HCT116 (cell line): ENCODE results near the gene AK2. TPM values are rescaled to one million over a fixed set of nuclear protein-coding genes. Genes with fewer than 3 reads are reported as not detected.

ENCODE experiments used
- ATAC-seq: fragments of 200-7000 bp; cut with Tn5 transposase; 2 replicates; pipeline ENCODE4 v1.9.1; 2020; ENCODE audit warnings: mild to moderate bottlenecking, moderate library complexity
- BruUV-seq: library from RNA; stranded (reverse); fragments of 400-500 nt; replicated peaks from 2 replicates; lab custom pipeline; 2021; lab: Mats Ljungman, UMichigan
- CTCF ChIA-PET: fragments of 300-600 bp; sonication (Branson Sonifier 250); formaldehyde crosslinking; loops from one replicate; lab custom pipeline; 2021; ENCODE audit warnings: antibody characterized with exemption; lab: Charles Lee
- POLR2A ChIA-PET: fragments of 300-600, 350-600 bp; sonication (Branson Sonifier 250); formaldehyde crosslinking; loops from one replicate; lab custom pipeline; 2021; ENCODE audit warnings: antibody characterized with exemption; lab: Charles Lee
- RAD21 ChIA-PET, 2 experiments: fragments of 300-600 bp; sonication (Branson Sonifier 250); formaldehyde crosslinking; loops; one replicate each; lab custom pipeline; 2023; ENCODE audit warnings: low total read pairs in 2 of 2; ENCODE audit not compliant: uncharacterized antibody in 2 of 2, unreplicated experiment in 2 of 2, low non-redundant PET in 1 of 2; lab: Charles Lee
- DNase-seq: peaks from one replicate; pipeline ENCODE4 v3.0.0-alpha.2; 2010; ENCODE audit warnings: low read depth, low spot score
- H2AFZ ChIP-seq: fragments of 200-600 bp; shearing (Covaris generic), sonication (generic); 2 replicates; pipeline ENCODE4 v1.6.1; 2017; ENCODE audit warnings: low read depth, mixed run types, mixed read lengths, antibody characterized with exemption, low read length; ENCODE audit not compliant: poor library complexity, severe bottlenecking
- H3K27ac ChIP-seq: 2 replicates; pipeline ENCODE4 v1.5.1; 2012; ENCODE audit warnings: low read depth, low read length
- H3K27me3 ChIP-seq: fragments of 200-600 bp; sonication (generic); 2 replicates; pipeline ENCODE4 v1.6.1; 2016; ENCODE audit warnings: mixed run types, low read length, mixed read lengths; ENCODE audit not compliant: insufficient read depth
- H3K36me3 ChIP-seq, 2 experiments: fragments of 200-500 bp in 1 of 2; fragments of 200-600 bp in 1 of 2; sonication (Bioruptor generic) in 1 of 2; sonication (generic) in 1 of 2; 2 replicates each; pipeline versions ENCODE4 v1.5.1 to v1.6.1; 2014 to 2016; ENCODE audit warnings: low read length in 2 of 2, inconsistent platforms in 1 of 2, mixed read lengths in 1 of 2, mixed run types in 1 of 2; ENCODE audit not compliant: insufficient read depth in 2 of 2, control insufficient read depth in 1 of 2
- H3K4me1 ChIP-seq, 2 experiments: fragments of 200-600 bp in 1 of 2; sonication (generic) in 1 of 2; 2 replicates each; pipeline versions ENCODE4 v1.5.1 to v1.6.1; 2012 to 2017; ENCODE audit warnings: low read length in 2 of 2, inconsistent platforms in 1 of 2, mild to moderate bottlenecking in 1 of 2, mixed read lengths in 1 of 2, mixed run types in 1 of 2, moderate library complexity in 1 of 2; ENCODE audit not compliant: insufficient read depth in 2 of 2, control insufficient read depth in 1 of 2
- H3K4me2 ChIP-seq: fragments of 200-600 bp; sonication (generic); 2 replicates; pipeline ENCODE4 v1.6.1; 2017; ENCODE audit warnings: mixed run types, low read length, mixed read lengths
- H3K4me3 ChIP-seq, 2 experiments: fragments of 200-600 bp in 1 of 2; sonication (generic) in 1 of 2; replicated peaks in 1 of 2; 2 replicates each; pipeline ENCODE4 v1.5.1; 2011 to 2016; ENCODE audit warnings: low read length in 2 of 2, control low read depth in 1 of 2, low read depth in 1 of 2, mild to moderate bottlenecking in 1 of 2, mixed read lengths in 1 of 2, mixed run types in 1 of 2
- H3K79me2 ChIP-seq: fragments of 200-600 bp; sonication (generic); 2 replicates; pipeline ENCODE4 v1.6.1; 2017; ENCODE audit warnings: mild to moderate bottlenecking, mixed run types, low read length, moderate library complexity, mixed read lengths; ENCODE audit not compliant: insufficient read depth
- H3K9ac ChIP-seq: fragments of 200-600 bp; sonication (generic); 2 replicates; pipeline ENCODE4 v1.6.1; 2016; ENCODE audit warnings: low read length, mixed read lengths
- H3K9me2 ChIP-seq: fragments of 200-600 bp; sonication (generic), shearing (Covaris generic); 2 replicates; pipeline ENCODE4 v1.6.1; 2017; ENCODE audit warnings: mixed run types, mild to moderate bottlenecking, moderate library complexity; ENCODE audit not compliant: insufficient read depth
- H3K9me3 ChIP-seq, 2 experiments: fragments of 200-500 bp in 1 of 2; fragments of 200-600 bp in 1 of 2; sonication (Bioruptor generic) in 1 of 2; sonication (generic) in 1 of 2; 2 replicates each; pipeline ENCODE4 v1.6.1; 2014 to 2017; ENCODE audit warnings: low read length in 2 of 2, mixed read lengths in 2 of 2, inconsistent platforms in 1 of 2, low read depth in 1 of 2, mild to moderate bottlenecking in 1 of 2, mixed run types in 1 of 2, moderate library complexity in 1 of 2; ENCODE audit not compliant: control insufficient read depth in 1 of 2, insufficient read depth in 1 of 2
- H4K20me1 ChIP-seq: fragments of 200-600 bp; sonication (generic), shearing (Covaris generic); 2 replicates; pipeline ENCODE4 v1.6.1; 2017; ENCODE audit warnings: mixed run types, mild to moderate bottlenecking, moderate library complexity; ENCODE audit not compliant: insufficient read depth
- ATF3 ChIP-seq: IDR thresholded peaks from 2 replicates; pipeline ENCODE4 v1.6.1; 2012
- EZH2 ChIP-seq: fragments of 200-600 bp; sonication (generic); IDR thresholded peaks from 2 replicates; pipeline ENCODE4 v1.6.1; 2017; ENCODE audit warnings: antibody characterized with exemption, mixed run types
- EZH2phosphoT487 ChIP-seq: fragments of 200-600 bp; IDR thresholded peaks from 2 replicates; pipeline ENCODE4 v1.6.1; 2018; ENCODE audit warnings: antibody characterized with exemption, borderline replicate concordance
- JUND ChIP-seq: IDR thresholded peaks from 2 replicates; pipeline ENCODE4 v1.6.1; 2012
- MAX ChIP-seq: IDR thresholded peaks from 2 replicates; pipeline ENCODE4 v1.6.1; 2012
- POLR2AphosphoS5 ChIP-seq: IDR thresholded peaks from 2 replicates; pipeline ENCODE4 v1.6.1; 2011; ENCODE audit warnings: mild to moderate bottlenecking, low read depth, low read length, moderate library complexity
- SIN3A ChIP-seq: IDR thresholded peaks from 2 replicates; pipeline ENCODE4 v1.6.1; 2012; ENCODE audit warnings: low read depth
- SP1 ChIP-seq: IDR thresholded peaks from 2 replicates; pipeline ENCODE4 v1.6.1; 2012; ENCODE audit warnings: low read depth
- SRF ChIP-seq: IDR thresholded peaks from 2 replicates; pipeline ENCODE4 v1.6.1; 2012; ENCODE audit warnings: low read depth
- TCF7L2 ChIP-seq: IDR thresholded peaks from 2 replicates; pipeline ENCODE4 v1.7.0; 2011; ENCODE audit warnings: borderline replicate concordance, inconsistent platforms; ENCODE audit not compliant: insufficient read depth, insufficient read length; ENCODE audit errors: extremely low read depth
- YY1 ChIP-seq: IDR thresholded peaks from 2 replicates; pipeline ENCODE4 v1.6.1; 2011; ENCODE audit warnings: low read length, low read depth, moderate library complexity, mild to moderate bottlenecking; ENCODE audit not compliant: insufficient replicate concordance; ENCODE audit errors: extremely low read depth
- ZBTB33 ChIP-seq: IDR thresholded peaks from 2 replicates; pipeline ENCODE4 v1.6.1; 2011; ENCODE audit warnings: mild to moderate bottlenecking, low read length, moderate library complexity; ENCODE audit not compliant: insufficient replicate concordance; ENCODE audit errors: extremely low read depth
- ZFX ChIP-seq: fragments of 450-650 bp; IDR thresholded peaks from 2 replicates; pipeline ENCODE4 v1.6.1; 2017
- ZNF274 ChIP-seq: fragments of 200-500 bp; sonication (Bioruptor generic); IDR thresholded peaks from 2 replicates; pipeline ENCODE4 v1.6.1; 2014; ENCODE audit warnings: mild to moderate bottlenecking, low read depth, low read length, inconsistent platforms
- intact Hi-C: fragments of 100-400 bp; cut with micrococcal nuclease; formaldehyde crosslinking; loops from 2 replicates; pipeline ENCODE4 v1.10.0; 2022
- total RNA-seq: library from RNA; stranded (reverse); gene quantifications from one replicate; pipeline ENCODE4 v1.2.1, GENCODE V29; 2021; ENCODE audit not compliant: unreplicated experiment

The AK2 gene
- total RNA-seq, 1 experiment from 2014 or later, result 233 TPM

GRCh38 chr1:32962248-32962896 is 74.3 kb downstream of the AK2 start:
- Histone ChIP-seq H3K79me2 (peaks cover 58% of the 10 kb centered on the region), H3K27me3 (no peaks in the 10 kb centered on the region), H4K20me1 (no peaks in the 10 kb centered on the region; the same call in 1 of the 2 replicates), H3K9ac (no peak overlapping the region; the same call in 1 of the 2 replicates), H3K4me3 (peak overlapping the region; percentile 2 to 86; a peak in 3 of 4 replicates), H3K4me1 (peaks cover 20 to 23% of the 10 kb centered on the region in 2 experiments), H3K4me2 (peak overlapping the region; percentile 99), H3K9me3 (no peaks in the 10 kb centered on the region), H2AFZ (no peak overlapping the region), H3K36me3 (no peaks in the 10 kb centered on the region), H3K27ac (no peak overlapping the region), H3K9me2 (0 out of 2 replicates have a peak, but pooled peaks cover 2% of the 10 kb centered on the region)
- BruUV-seq, result no TSS peak
- no peak for ATAC-seq
- RAD21 ChIA-PET, result interaction anchor here in 1 of 2 experiments (1.2 kb wide), 1 partner anchor 30 kb away, joined by 3 read pairs; no protein-coding TSS in a partner anchor
- CTCF ChIA-PET, result no interaction called here
- intact Hi-C loops, result no loop called here
- DNase-seq, result no peak
- TF ChIP-seq EZH2 (no peak), EZH2phosphoT487 (no peak), MAX (no peak), SIN3A (no peak), ZNF274 (no peak), TCF7L2 (no peak)
- POLR2A ChIA-PET, result interaction anchor here (1.6 kb wide), 1 partner anchor 9 kb away, joined by 4 read pairs; no protein-coding TSS in a partner anchor

GRCh38 chr1:32960819-32961355 is 75.8 kb downstream of the AK2 start:
- no peaks in the 10 kb centered on the region for H3K27me3 ChIP-seq
- H3K79me2 ChIP-seq, result peaks cover 71% of the 10 kb centered on the region
- H3K9me2 ChIP-seq, result 0 out of 2 replicates have a peak, but pooled peaks cover 2% of the 10 kb centered on the region
- no peaks in the 10 kb centered on the region; the same call in 1 of the 2 replicates for H4K20me1 ChIP-seq
- no peaks in the 10 kb centered on the region for H3K36me3 ChIP-seq
- POLR2A ChIA-PET, result interaction anchor here (1.6 kb wide), 1 partner anchor 8 kb away, joined by 4 read pairs; no protein-coding TSS in a partner anchor
- peaks cover 20 to 24% of the 10 kb centered on the region in 2 experiments for H3K4me1 ChIP-seq
- RAD21 ChIA-PET, result no interaction called here
- intact Hi-C loops, result no loop called here
- no TSS peak for BruUV-seq
- ATAC-seq (no peak), DNase-seq (no peak)
- H3K4me3 ChIP-seq, result no peak overlapping the region
- no peak overlapping the region for H3K27ac ChIP-seq
- no peak overlapping the region for H2AFZ ChIP-seq
- CTCF ChIA-PET, result no interaction called here
- H3K4me2 ChIP-seq, result no peak overlapping the region
- no peak overlapping the region for H3K9ac ChIP-seq
- no peaks in the 10 kb centered on the region for H3K9me3 ChIP-seq
- no peak for TF ChIP-seq ZFX
- no peak for TF ChIP-seq TCF7L2
- no peak for TF ChIP-seq SP1
- TF ChIP-seq ATF3, result no peak
- TF ChIP-seq JUND, result no peak
- no peak for TF ChIP-seq YY1
- no peak for TF ChIP-seq POLR2AphosphoS5
- TF ChIP-seq ZBTB33, result no peak
- TF ChIP-seq EZH2, result no peak
- no peak for TF ChIP-seq SRF
